Brain pericyte (primary cell): Measurements from ENCODE around the gene GHITM.
"Not testable (repeated sequence)": the region's sequence is repeated elsewhere in the genome, so short reads cannot be mapped to it uniquely, and the experiment has no call there.

Experiments used
- DNase-seq: peaks from one replicate; pipeline ENCODE4 v3.0.0-alpha.2; 2012; ENCODE audit warnings: low read depth, low spot score

GHITM gene

GRCh38 chr10:84176836-84177474, 37.6 kb downstream of the GHITM start:
- DNase-seq = no peak

- DNase-seq = no peak
Measured at GRCh38 chr10:84177541-84178141, 38.3 kb downstream of the GHITM start.

- DNase-seq = no peak
Measured at GRCh38 chr10:84178160-84178609, 38.9 kb downstream of the GHITM start.

- DNase-seq = no peak
Measured at GRCh38 chr10:84179059-84179710, 39.9 kb downstream of the GHITM start.

GRCh38 chr10:84180386-84180785, 41.1 kb downstream of the GHITM start:
- not testable (repeated sequence) for DNase-seq

GRCh38 chr10:84181631-84182030, 42.3 kb downstream of the GHITM start:
- no peak for DNase-seq

- DNase-seq = no peak
Measured at GRCh38 chr10:84184517-84184916, 45.2 kb downstream of the GHITM start.

- no peak for DNase-seq
Measured at GRCh38 chr10:84185526-84186175, 46.3 kb downstream of the GHITM start.

GRCh38 chr10:84188815-84189214, 49.5 kb downstream of the GHITM start:
- DNase-seq = no peak

- DNase-seq = no peak
Measured at GRCh38 chr10:84190621-84191020, 51.3 kb downstream of the GHITM start.

- DNase-seq = no peak
Measured at GRCh38 chr10:84191106-84191505, 51.8 kb downstream of the GHITM start.

- DNase-seq = no peak
Measured at GRCh38 chr10:84193327-84193726, 54.0 kb downstream of the GHITM start.

- DNase-seq = no peak
Measured at GRCh38 chr10:84193846-84194423, 54.6 kb downstream of the GHITM start.

GRCh38 chr10:84194424-84195043, 55.2 kb downstream of the GHITM start, which contains the start of gene CDHR1:
CDHR1 (plus strand) TSS chr10:84194537; CDS start chr10:84194761, 224 bp downstream.
- no peak for DNase-seq

- no peak for DNase-seq
Measured at GRCh38 chr10:84195044-84195830, 55.9 kb downstream of the GHITM start.

- DNase-seq = no peak
Measured at GRCh38 chr10:84196083-84196482, 56.8 kb downstream of the GHITM start.

GRCh38 chr10:84196941-84197340, 57.6 kb downstream of the GHITM start:
- no peak for DNase-seq

GRCh38 chr10:84197643-84198042, 58.3 kb downstream of the GHITM start:
- DNase-seq = no peak

- DNase-seq = no peak
Measured at GRCh38 chr10:84198206-84198915, 59.1 kb downstream of the GHITM start.
